ENCODE data around the gene DCTN4.
"Not testable (repeated sequence)": the region's sequence is repeated elsewhere in the genome, so short reads cannot be mapped to it uniquely, and the experiment has no call there.

GRCh38 chr5:150743142-150743488 is 15.7 kb downstream of the DCTN4 start:
- not testable (repeated sequence) for TF ChIP-seq POLR2A (IDR thresholded peaks at IDR 0.05; ENCODE audit: low read length); GATA1 (IDR thresholded peaks at IDR 0.05; ENCODE audit: low read depth, low read length)

Data from erythroblast (primary cell).